Mucosa of stomach (tissue), 1 donor: ENCODE data around the gene PPP2R2D.
"Not testable (repeated sequence)": the region's sequence is repeated elsewhere in the genome, so short reads cannot be mapped to it uniquely, and the experiment has no call there.

Experiments used
- H3K27me3 ChIP-seq: one replicate; pipeline ENCODE4 v1.7.0; 2013; ENCODE audit warnings: mild to moderate bottlenecking, low read length; ENCODE audit not compliant: control insufficient read depth, insufficient read depth
- H3K36me3 ChIP-seq: one replicate; pipeline ENCODE4 v1.7.0; 2013; ENCODE audit warnings: low read length; ENCODE audit not compliant: control insufficient read depth, insufficient read depth
- H3K4me1 ChIP-seq: one replicate; pipeline ENCODE4 v1.7.0; 2013; ENCODE audit warnings: mild to moderate bottlenecking, low read length; ENCODE audit not compliant: control insufficient read depth, insufficient read depth
- H3K4me3 ChIP-seq: one replicate; pipeline ENCODE4 v1.7.0; 2013; ENCODE audit warnings: low read length
- H3K9ac ChIP-seq: one replicate; pipeline ENCODE4 v1.7.0; 2013; ENCODE audit warnings: mild to moderate bottlenecking, low read length, moderate library complexity
- H3K9me3 ChIP-seq: one replicate; pipeline ENCODE4 v1.7.0; 2013; ENCODE audit warnings: mild to moderate bottlenecking, low read length, moderate library complexity; ENCODE audit not compliant: control insufficient read depth
- donor health status: Pancreatic carcinoma.

PPP2R2D gene

GRCh38 chr10:131883621-131884393 lies 17.0 kb upstream of the PPP2R2D start:
- peaks cover 19% of the 10 kb centered on the region for H3K27me3 ChIP-seq
- H3K4me1 ChIP-seq, H3K9ac ChIP-seq, H3K4me3 ChIP-seq, H3K9me3 ChIP-seq, H3K36me3 ChIP-seq: not testable (repeated sequence)

GRCh38 chr10:131885391-131886165 lies 15.2 kb upstream of the PPP2R2D start:
- no peaks in the 10 kb centered on the region for H3K36me3 ChIP-seq
- peaks cover 19% of the 10 kb centered on the region for H3K27me3 ChIP-seq
- H3K9ac ChIP-seq = no peak overlapping the region
- H3K9me3 ChIP-seq = no peaks in the 10 kb centered on the region
- H3K4me3 ChIP-seq = no peak overlapping the region
- peaks cover 7% of the 10 kb centered on the region for H3K4me1 ChIP-seq

GRCh38 chr10:131886237-131886636 lies 14.6 kb upstream of the PPP2R2D start:
- Histone ChIP-seq H3K36me3 (no peaks in the 10 kb centered on the region), H3K4me3 (no peak overlapping the region), H3K4me1 (peaks cover 9% of the 10 kb centered on the region), H3K9ac (no peak overlapping the region), H3K27me3 (peaks cover 19% of the 10 kb centered on the region), H3K9me3 (no peaks in the 10 kb centered on the region)

- no peak overlapping the region for H3K9ac ChIP-seq
- H3K36me3 ChIP-seq = no peaks in the 10 kb centered on the region
- no peaks in the 10 kb centered on the region for H3K9me3 ChIP-seq
- H3K27me3 ChIP-seq = peaks cover 15% of the 10 kb centered on the region
- peaks cover 14% of the 10 kb centered on the region for H3K4me1 ChIP-seq
- H3K4me3 ChIP-seq = no peak overlapping the region
Measured at GRCh38 chr10:131888186-131888604, 12.6 kb upstream of the PPP2R2D start.

GRCh38 chr10:131889755-131890154 lies 11.1 kb upstream of the PPP2R2D start:
- Histone ChIP-seq H3K9ac (no peak overlapping the region), H3K36me3 (no peaks in the 10 kb centered on the region), H3K9me3 (no peaks in the 10 kb centered on the region), H3K4me3 (no peak overlapping the region), H3K27me3 (peaks cover 12% of the 10 kb centered on the region), H3K4me1 (peaks cover 14% of the 10 kb centered on the region)

- Histone ChIP-seq H3K4me1 (peaks cover 9% of the 10 kb centered on the region), H3K4me3 (no peak overlapping the region), H3K36me3 (no peaks in the 10 kb centered on the region), H3K9me3 (no peaks in the 10 kb centered on the region), H3K9ac (no peak overlapping the region), H3K27me3 (peaks cover 5% of the 10 kb centered on the region)
Measured at GRCh38 chr10:131890276-131891195, 10.3 kb upstream of the PPP2R2D start.

GRCh38 chr10:131891196-131891928 lies 9.4 kb upstream of the PPP2R2D start:
- H3K9ac ChIP-seq = no peak overlapping the region
- peaks cover 3% of the 10 kb centered on the region for H3K27me3 ChIP-seq
- no peaks in the 10 kb centered on the region for H3K36me3 ChIP-seq
- H3K4me3 ChIP-seq = no peak overlapping the region
- peaks cover 7% of the 10 kb centered on the region for H3K4me1 ChIP-seq
- H3K9me3 ChIP-seq = no peaks in the 10 kb centered on the region

GRCh38 chr10:131891929-131892805 lies 8.6 kb upstream of the PPP2R2D start:
- Histone ChIP-seq H3K4me3 (no peak overlapping the region), H3K9ac (no peak overlapping the region), H3K9me3 (no peaks in the 10 kb centered on the region), H3K4me1 (peaks cover 7% of the 10 kb centered on the region), H3K36me3 (no peaks in the 10 kb centered on the region), H3K27me3 (peaks cover 3% of the 10 kb centered on the region)

GRCh38 chr10:131892806-131893675 lies 7.8 kb upstream of the PPP2R2D start:
- Histone ChIP-seq H3K9ac (no peak overlapping the region), H3K36me3 (no peaks in the 10 kb centered on the region), H3K27me3 (peaks cover 3% of the 10 kb centered on the region), H3K4me1 (peaks cover 7% of the 10 kb centered on the region), H3K4me3 (no peak overlapping the region), H3K9me3 (no peaks in the 10 kb centered on the region)

- Histone ChIP-seq H3K36me3 (no peaks in the 10 kb centered on the region), H3K27me3 (peaks cover 16% of the 10 kb centered on the region), H3K9ac (no peak overlapping the region), H3K9me3 (no peaks in the 10 kb centered on the region), H3K4me1 (peaks cover 7% of the 10 kb centered on the region), H3K4me3 (no peak overlapping the region)
Measured at GRCh38 chr10:131895116-131895515, 5.7 kb upstream of the PPP2R2D start.
